Measurements from ENCODE around the gene TAS2R40.

Gene TAS2R40

GRCh38 chr7:143229054-143229790, 7.4 kb downstream of the TAS2R40 start:
- DNase-seq (ENCODE audit: low spot score in 2 of 2) (no peak), ATAC-seq (replicated peaks; ENCODE audit: extremely low read depth, poor library complexity, severe bottlenecking) (no peak)
- H3K4me3 Mint-ChIP-seq: no peak overlapping the region
- no peaks in the 10 kb centered on the region for H3K9me3 Mint-ChIP-seq
- H3K27ac Mint-ChIP-seq (ENCODE audit: low read depth): no peak overlapping the region
- H3K36me3 Mint-ChIP-seq (ENCODE audit: insufficient read depth): no peaks in the 10 kb centered on the region
- no peaks in the 10 kb centered on the region for H3K4me1 Mint-ChIP-seq
- H3K27me3 Mint-ChIP-seq: no peaks in the 10 kb centered on the region

GRCh38 chr7:143230602-143231457, 9.0 kb downstream of the TAS2R40 start:
- H3K27ac Mint-ChIP-seq (ENCODE audit: low read depth): no peak overlapping the region
- ATAC-seq (replicated peaks; ENCODE audit: extremely low read depth, poor library complexity, severe bottlenecking) (no peak), DNase-seq (ENCODE audit: low spot score in 2 of 2) (no peak)
- peaks cover under 1% of the 10 kb centered on the region for H3K9me3 Mint-ChIP-seq
- no peaks in the 10 kb centered on the region for H3K36me3 Mint-ChIP-seq (ENCODE audit: insufficient read depth)
- H3K4me3 Mint-ChIP-seq: no peak overlapping the region
- H3K4me1 Mint-ChIP-seq: no peaks in the 10 kb centered on the region
- peaks cover 9% of the 10 kb centered on the region for H3K27me3 Mint-ChIP-seq

GRCh38 chr7:143233816-143234532, 12.1 kb downstream of the TAS2R40 start:
- Mint-ChIP-seq H3K27ac (ENCODE audit: low read depth) (no peak overlapping the region), H3K36me3 (ENCODE audit: insufficient read depth) (peaks cover 2% of the 10 kb centered on the region), H3K4me3 (no peak overlapping the region), H3K9me3 (peaks cover 18% of the 10 kb centered on the region), H3K4me1 (no peaks in the 10 kb centered on the region), H3K27me3 (peaks cover 31% of the 10 kb centered on the region)
- ATAC-seq (replicated peaks; ENCODE audit: extremely low read depth, poor library complexity, severe bottlenecking): no peak
- no peak for DNase-seq (ENCODE audit: low spot score in 2 of 2)

GRCh38 chr7:143234533-143234875, 12.7 kb downstream of the TAS2R40 start:
- Mint-ChIP-seq H3K27me3 (peaks cover 36% of the 10 kb centered on the region), H3K9me3 (peaks cover 18% of the 10 kb centered on the region), H3K36me3 (ENCODE audit: insufficient read depth) (peaks cover 2% of the 10 kb centered on the region), H3K27ac (ENCODE audit: low read depth) (no peak overlapping the region), H3K4me3 (no peak overlapping the region), H3K4me1 (no peaks in the 10 kb centered on the region)
- ATAC-seq (replicated peaks; ENCODE audit: extremely low read depth, poor library complexity, severe bottlenecking) (no peak), DNase-seq (ENCODE audit: low spot score in 2 of 2) (no peak)

- H3K36me3 Mint-ChIP-seq (ENCODE audit: insufficient read depth): peaks cover 2% of the 10 kb centered on the region
- ATAC-seq (replicated peaks; ENCODE audit: extremely low read depth, poor library complexity, severe bottlenecking): no peak
- H3K27me3 Mint-ChIP-seq: peaks cover 36% of the 10 kb centered on the region
- H3K4me1 Mint-ChIP-seq: peaks cover 1% of the 10 kb centered on the region
- H3K27ac Mint-ChIP-seq (ENCODE audit: low read depth): no peak overlapping the region
- H3K9me3 Mint-ChIP-seq: peaks cover 18% of the 10 kb centered on the region
- H3K4me3 Mint-ChIP-seq: no peak overlapping the region
- no peak for DNase-seq (ENCODE audit: low spot score in 2 of 2)
Observed at GRCh38 chr7:143235561-143235960, 13.7 kb downstream of the TAS2R40 start.

- no peak overlapping the region for H3K4me3 Mint-ChIP-seq
- no peak for DNase-seq (ENCODE audit: low spot score in 2 of 2)
Observed at GRCh38 chr7:143236408-143236990, 14.7 kb downstream of the TAS2R40 start.

GRCh38 chr7:143237366-143237765, 15.5 kb downstream of the TAS2R40 start:
- Mint-ChIP-seq H3K27me3 (peaks cover 36% of the 10 kb centered on the region), H3K27ac (ENCODE audit: low read depth) (no peak overlapping the region), H3K9me3 (peaks cover 18% of the 10 kb centered on the region), H3K4me3 (no peak overlapping the region), H3K4me1 (peaks cover 13% of the 10 kb centered on the region), H3K36me3 (ENCODE audit: insufficient read depth) (peaks cover 2% of the 10 kb centered on the region)
- ATAC-seq (replicated peaks; ENCODE audit: extremely low read depth, poor library complexity, severe bottlenecking) (no peak), DNase-seq (ENCODE audit: low spot score in 2 of 2) (no peak)

More at GRCh38 chr7:143236408-143236990, 14.7 kb downstream of the TAS2R40 start:
- Mint-ChIP-seq H3K27ac (ENCODE audit: low read depth) (no peak overlapping the region), H3K36me3 (ENCODE audit: insufficient read depth) (peaks cover 2% of the 10 kb centered on the region), H3K4me1 (peaks cover 7% of the 10 kb centered on the region), H3K27me3 (peaks cover 36% of the 10 kb centered on the region), H3K9me3 (peaks cover 18% of the 10 kb centered on the region)
- no peak for ATAC-seq (replicated peaks; ENCODE audit: extremely low read depth, poor library complexity, severe bottlenecking)

- Mint-ChIP-seq H3K27me3 (peaks cover 36% of the 10 kb centered on the region), H3K36me3 (ENCODE audit: insufficient read depth) (peaks cover 2% of the 10 kb centered on the region), H3K4me1 (peaks cover 13% of the 10 kb centered on the region), H3K4me3 (no peak overlapping the region), H3K9me3 (peaks cover 18% of the 10 kb centered on the region), H3K27ac (ENCODE audit: low read depth) (no peak overlapping the region)
- no peak for ATAC-seq (replicated peaks; ENCODE audit: extremely low read depth, poor library complexity, severe bottlenecking)
- DNase-seq (ENCODE audit: low spot score in 2 of 2): no peak
Observed at GRCh38 chr7:143238289-143238980, 16.6 kb downstream of the TAS2R40 start.

- Mint-ChIP-seq H3K9me3 (peaks cover 18% of the 10 kb centered on the region), H3K27ac (ENCODE audit: low read depth) (no peak overlapping the region), H3K4me1 (peaks cover 23% of the 10 kb centered on the region), H3K27me3 (peaks cover 36% of the 10 kb centered on the region), H3K36me3 (ENCODE audit: insufficient read depth) (peaks cover 2% of the 10 kb centered on the region), H3K4me3 (no peak overlapping the region)
- no peak for DNase-seq (ENCODE audit: low spot score in 2 of 2)
- no peak for ATAC-seq (replicated peaks; ENCODE audit: extremely low read depth, poor library complexity, severe bottlenecking)
Observed at GRCh38 chr7:143239813-143240212, 18.0 kb downstream of the TAS2R40 start.

- Mint-ChIP-seq H3K27ac (ENCODE audit: low read depth) (no peak overlapping the region), H3K27me3 (peaks cover 30% of the 10 kb centered on the region), H3K4me3 (no peak overlapping the region), H3K9me3 (peaks cover 18% of the 10 kb centered on the region), H3K4me1 (peaks cover 30% of the 10 kb centered on the region), H3K36me3 (ENCODE audit: insufficient read depth) (peaks cover 4% of the 10 kb centered on the region)
- DNase-seq (ENCODE audit: low spot score in 2 of 2): peak; percentile 40 to 69
- peak; percentile 86 for ATAC-seq (replicated peaks; ENCODE audit: extremely low read depth, poor library complexity, severe bottlenecking)
Observed at GRCh38 chr7:143240291-143241168, 18.7 kb downstream of the TAS2R40 start.

GRCh38 chr7:143242306-143242705, 20.5 kb downstream of the TAS2R40 start:
- H3K9me3 Mint-ChIP-seq: peaks cover 3% of the 10 kb centered on the region
- peaks cover 46% of the 10 kb centered on the region for H3K4me1 Mint-ChIP-seq
- H3K27me3 Mint-ChIP-seq: peaks cover 12% of the 10 kb centered on the region
- no peak for DNase-seq (ENCODE audit: low spot score in 2 of 2)
- H3K4me3 Mint-ChIP-seq: no peak overlapping the region
- no peak for ATAC-seq (replicated peaks; ENCODE audit: extremely low read depth, poor library complexity, severe bottlenecking)
- no peak overlapping the region for H3K27ac Mint-ChIP-seq (ENCODE audit: low read depth)
- peaks cover 7% of the 10 kb centered on the region for H3K36me3 Mint-ChIP-seq (ENCODE audit: insufficient read depth)

Data from central memory CD8-positive, alpha-beta T cell (primary cell).